Measurements from ENCODE around the gene DNAI1.
"Not testable (repeated sequence)": the region's sequence is repeated elsewhere in the genome, so short reads cannot be mapped to it uniquely, and the experiment has no call there.

The DNAI1 gene

GRCh38 chr9:34458013-34458958 lies at the start of gene DNAI1, which contains the start of gene FAM219A:
DNAI1 (plus strand) TSS chr9:34458805; CDS start chr9:34459006, 201 bp downstream.
FAM219A (minus strand) TSS chr9:34458570; CDS start chr9:34458263, 307 bp downstream.
- DNase-seq, result peak; percentile 98

- DNase-seq, result no peak
These were observed 49.5 kb upstream of the DNAI1 start for GRCh38 chr9:34409154-34409553.

GRCh38 chr9:34412336-34412735 lies 46.3 kb upstream of the DNAI1 start:
- no peak for DNase-seq

DNA sequence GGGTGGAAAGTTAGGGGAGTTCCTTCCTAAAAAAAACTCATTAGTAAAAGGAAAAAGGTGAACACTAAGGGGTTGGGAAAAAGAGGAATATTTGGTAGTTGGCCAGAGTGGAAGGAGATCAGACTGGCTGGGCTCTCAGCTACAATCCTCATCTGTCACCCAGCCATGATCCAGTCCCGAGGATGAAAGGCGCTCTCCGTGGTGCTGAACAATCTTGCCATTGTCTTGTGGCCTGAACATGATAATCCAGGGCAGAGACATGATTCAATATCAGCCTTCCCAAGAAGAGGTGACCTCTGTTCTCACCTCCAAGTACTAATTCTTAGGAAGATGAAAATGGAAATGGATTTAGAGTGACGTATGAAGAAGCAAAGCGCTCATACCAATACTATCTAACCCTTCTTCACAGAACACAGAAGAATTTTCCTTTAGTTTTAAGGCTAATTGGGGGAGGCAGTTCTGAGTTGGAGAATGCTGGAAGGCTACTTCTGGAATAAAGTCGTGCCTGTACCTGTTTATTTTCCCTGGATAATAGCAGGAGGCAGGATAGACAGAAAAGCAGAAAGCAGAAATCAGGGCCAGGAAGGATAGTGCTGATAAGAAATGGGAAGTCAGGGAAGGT lies 45.3 kb upstream of the DNAI1 start:
- no peak for DNase-seq

DNA sequence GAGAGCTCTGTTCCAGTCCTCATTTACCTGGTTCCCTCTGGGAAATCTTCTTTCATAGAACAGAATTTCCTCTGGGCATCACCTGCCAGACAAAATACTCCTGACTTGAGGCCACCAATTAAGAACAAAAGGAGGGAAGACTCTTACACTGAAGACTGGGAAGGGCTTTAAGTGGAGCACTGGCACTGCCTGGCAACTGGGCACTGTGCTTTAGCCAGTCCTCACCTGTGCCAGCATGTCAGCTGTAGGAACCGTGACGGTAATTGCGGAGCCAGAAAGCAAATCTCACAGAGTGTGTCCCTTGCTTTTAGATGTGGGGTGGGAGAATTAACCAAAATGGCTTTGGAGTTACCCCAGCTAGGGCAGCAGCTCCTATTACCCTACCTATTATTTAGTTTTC lies 40.9 kb upstream of the DNAI1 start:
- peak; percentile 38 for DNase-seq

DNA sequence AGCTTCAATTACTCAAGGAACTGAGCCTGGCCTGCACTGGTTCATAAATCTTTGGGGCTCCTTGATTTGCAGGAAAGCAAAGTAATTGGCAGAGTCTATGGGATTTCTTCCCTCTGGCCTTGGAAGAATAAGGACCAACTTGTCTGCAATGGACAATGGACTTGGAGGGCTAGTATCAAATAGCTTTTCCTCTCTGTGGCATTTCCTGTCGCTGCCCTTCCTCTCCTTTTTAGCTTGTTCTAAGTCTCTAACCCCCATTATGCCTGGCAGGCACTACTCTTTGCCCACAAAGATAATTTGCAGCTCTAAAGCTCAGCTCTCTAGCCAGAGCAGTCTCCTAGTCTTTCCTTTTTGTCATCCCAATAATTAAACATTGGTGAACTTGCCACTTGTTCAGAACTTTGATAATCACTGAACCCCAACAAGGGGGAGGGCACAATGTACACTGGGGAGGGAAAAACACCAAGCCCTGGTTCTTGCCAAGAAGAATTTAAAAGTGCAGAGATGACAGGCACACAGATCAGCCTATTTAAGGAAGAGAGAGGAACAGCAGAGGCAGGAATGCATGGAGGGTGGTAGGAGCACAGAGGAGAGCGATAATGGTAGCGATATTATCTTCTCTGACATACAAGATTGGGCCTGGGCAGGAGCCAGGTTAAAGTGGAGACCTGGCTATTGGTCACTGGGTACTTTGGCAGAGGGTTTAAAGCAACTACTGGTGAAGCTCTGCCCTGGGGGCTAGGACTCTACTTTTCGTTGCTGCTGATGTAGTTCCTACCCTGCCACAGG lies 38.7 kb upstream of the DNAI1 start:
- no peak for DNase-seq

- no peak for DNase-seq
These were observed 32.1 kb upstream of the DNAI1 start for GRCh38 chr9:34426347-34427074.

DNA sequence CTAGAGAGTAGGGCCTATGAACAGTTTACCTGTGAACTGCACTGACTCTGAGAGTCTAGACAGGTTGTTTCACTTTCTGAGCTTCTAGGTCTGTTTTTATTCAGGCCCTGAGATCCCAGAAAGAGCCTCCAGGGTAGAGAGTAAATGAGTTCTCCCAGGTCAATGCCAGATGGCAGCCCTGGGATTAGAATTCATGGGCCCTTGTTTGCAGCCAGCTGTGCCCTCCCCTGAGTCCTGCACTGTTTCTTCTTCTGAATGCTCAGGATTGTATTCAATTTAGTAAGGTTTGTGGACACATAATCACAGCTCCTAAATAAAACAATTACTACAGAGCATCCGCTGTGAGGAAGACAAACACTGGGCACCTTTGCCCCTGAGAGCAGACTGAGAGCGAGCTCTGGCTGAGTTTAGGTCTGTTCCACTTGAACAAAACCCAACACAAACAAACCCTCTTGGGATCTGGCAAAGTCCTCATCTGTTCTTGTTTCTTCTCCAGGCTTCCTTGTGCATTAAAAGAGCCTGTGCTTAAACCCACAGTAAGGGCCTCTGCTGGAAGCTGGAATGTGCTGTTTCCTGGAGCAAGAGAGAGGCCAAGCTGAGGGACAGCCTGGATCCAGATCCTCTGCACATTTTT lies 30.2 kb upstream of the DNAI1 start:
- DNase-seq, result no peak

- DNase-seq, result no peak
These were observed 27.7 kb upstream of the DNAI1 start for GRCh38 chr9:34430843-34431437.

GRCh38 chr9:34431667-34432066 lies 26.9 kb upstream of the DNAI1 start:
- DNase-seq, result no peak

DNA sequence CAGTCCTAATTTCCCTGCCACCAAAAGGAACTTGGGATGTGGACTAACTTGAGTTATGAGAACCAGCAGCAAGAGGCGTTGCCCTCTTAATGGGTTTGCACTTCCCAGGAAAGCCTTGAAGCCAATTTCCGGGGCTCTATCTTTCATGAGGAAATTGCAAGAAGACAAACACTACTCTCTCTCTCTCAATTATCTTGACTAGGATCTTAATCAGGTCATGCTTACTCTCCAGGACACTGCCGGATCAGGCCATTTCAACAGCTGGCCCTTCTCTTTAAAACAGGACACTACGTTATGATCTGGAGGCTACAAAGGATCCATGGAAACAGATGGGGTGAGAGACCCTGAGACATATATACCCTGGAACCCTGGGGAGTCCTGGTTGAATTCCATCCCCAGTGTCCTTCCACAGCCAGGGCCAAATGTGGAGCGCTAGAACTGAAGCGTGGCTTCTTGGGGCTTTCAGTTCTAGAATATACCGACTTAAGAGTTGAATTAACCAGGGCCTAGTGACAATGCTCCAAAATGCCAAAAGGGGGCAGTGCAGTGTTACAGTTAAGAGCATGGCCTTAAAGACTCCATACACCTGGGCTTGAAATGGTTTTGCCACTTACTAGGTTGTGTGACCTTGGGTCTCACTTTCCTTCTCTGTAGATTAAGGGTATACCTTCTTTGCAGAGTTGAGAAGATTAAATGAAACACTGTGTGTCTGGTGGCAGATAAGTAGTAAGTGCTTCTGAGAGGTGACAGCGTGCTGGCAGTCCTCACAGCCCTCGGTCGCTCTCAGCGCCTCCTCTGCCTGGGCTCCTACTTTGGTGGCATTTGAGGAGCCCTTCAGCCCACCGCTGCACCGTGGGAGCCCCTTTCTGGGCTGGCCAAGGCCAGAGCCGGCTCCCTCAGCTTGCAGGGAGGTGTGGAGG lies 21.3 kb upstream of the DNAI1 start:
- DNase-seq, result peak; percentile 79

DNA sequence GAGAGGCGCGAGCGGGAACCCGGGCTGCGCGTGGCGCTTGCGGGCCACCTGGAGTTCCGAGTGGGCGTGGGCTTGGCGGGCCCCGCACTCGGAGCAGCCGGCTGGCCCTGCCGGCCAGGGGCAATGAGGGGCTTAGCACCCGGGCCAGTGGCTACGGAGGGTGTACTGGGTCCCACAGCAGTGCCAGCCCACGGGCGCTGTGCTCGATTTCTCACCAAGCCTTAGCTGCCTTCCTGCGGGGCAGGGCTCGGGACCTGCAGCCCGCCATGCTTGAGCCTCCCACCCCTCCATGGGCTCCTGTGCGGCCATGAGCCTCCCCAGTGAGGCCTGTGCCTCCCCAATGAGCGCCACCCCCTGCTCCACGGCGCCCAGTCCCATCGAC lies 20.7 kb upstream of the DNAI1 start:
- not testable (repeated sequence) for DNase-seq

DNA sequence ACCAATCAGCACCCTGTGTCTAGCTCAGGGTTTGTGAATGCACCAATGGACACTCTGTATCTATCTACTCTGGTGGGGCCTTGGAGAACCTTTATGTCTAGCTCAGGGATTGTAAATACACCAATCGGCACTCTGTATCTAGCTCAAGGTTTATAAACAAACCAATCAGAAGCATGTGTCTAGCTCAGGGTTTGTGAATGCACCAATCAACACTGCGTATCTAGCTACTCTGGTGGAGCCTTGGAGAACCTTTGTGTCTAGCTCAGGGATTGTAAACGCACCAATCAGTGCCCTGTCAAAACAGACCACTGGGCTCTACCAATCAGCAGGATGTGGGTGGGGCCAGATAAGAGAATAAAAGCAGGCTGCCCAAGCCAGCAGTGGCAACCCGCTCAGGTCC lies 20.1 kb upstream of the DNAI1 start:
- DNase-seq, result not testable (repeated sequence)

- no peak for DNase-seq
These were observed 18.6 kb upstream of the DNAI1 start for GRCh38 chr9:34440017-34440416.

DNA sequence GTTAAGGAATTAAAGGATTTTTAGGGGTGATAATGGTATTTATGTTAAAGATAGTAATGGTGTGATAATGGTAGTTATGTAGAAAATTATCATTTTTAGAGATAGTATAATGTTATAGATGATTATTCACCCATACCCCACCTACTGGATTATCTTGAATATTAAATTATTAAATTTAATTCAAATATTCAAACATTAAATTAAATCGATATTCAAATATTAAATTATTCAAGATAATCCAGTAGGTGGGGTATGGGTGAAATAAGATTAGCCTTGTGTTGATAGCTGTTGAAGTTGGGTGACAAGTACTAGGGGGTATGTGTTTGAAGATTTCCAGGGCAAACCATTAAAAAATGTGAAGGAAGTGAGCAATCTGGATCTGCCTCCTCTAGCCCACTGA lies 15.8 kb upstream of the DNAI1 start:
- no peak for DNase-seq

DNA sequence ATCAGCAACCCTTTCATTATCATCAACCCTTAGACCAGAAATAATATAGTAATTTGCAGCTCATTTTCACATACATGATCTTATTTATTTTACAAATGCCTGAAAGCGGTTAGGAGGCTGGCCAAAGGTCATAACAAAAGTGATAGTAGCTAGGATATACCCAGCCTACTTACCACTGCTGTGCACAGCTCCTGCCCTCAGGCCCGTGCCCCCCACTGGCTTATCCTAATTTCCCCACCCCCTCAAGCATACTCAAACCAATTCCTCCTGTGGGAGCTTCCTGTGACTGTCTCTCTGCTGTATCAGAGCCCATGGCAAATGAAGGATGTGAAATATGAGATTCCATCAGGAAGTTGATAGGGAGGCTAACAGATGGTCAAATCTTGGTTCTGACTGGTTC lies 15.1 kb upstream of the DNAI1 start:
- no peak for DNase-seq

- DNase-seq, result no peak
These were observed 14.6 kb upstream of the DNAI1 start for GRCh38 chr9:34443976-34444375.

- no peak for DNase-seq
These were observed 12.1 kb upstream of the DNAI1 start for GRCh38 chr9:34446468-34446891.

DNA sequence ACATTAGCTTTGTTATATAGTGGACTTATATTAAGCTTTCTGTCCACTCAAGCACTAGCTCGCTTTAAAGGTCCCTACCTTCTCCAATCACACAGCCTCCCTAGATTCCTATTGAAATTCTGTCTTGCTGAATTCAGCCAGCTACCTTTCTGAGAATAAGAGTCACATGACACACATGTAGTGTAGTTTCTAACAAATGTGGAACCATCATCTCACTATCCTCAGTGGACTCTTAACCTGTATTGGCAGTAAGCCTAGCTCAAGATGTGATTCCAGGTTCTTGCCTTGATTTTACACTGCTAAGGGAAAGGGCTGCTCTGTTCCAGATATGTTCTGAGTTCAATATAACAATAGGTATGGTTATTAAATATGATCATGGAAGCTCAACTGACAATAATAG lies 11.7 kb upstream of the DNAI1 start:
- no peak for DNase-seq

- DNase-seq, result no peak
These were observed 8.0 kb upstream of the DNAI1 start for GRCh38 chr9:34450644-34451043.

GRCh38 chr9:34451135-34451534 lies 7.5 kb upstream of the DNAI1 start:
- DNase-seq, result no peak

Measured in NCI-H1436 (cell line).